NOMO-1 treated with dmso at 0.1 percent for 144 hours (cell line): ENCODE data around the gene PRAC1.
A peak's percentile ranks its signal among the peaks of the same experiment; 100 is the strongest.

Source experiments
- DNase-seq: peaks from one replicate; lab custom pipeline; 2025; ENCODE audit not compliant: unreplicated experiment; lab: John Stamatoyannopoulos, UW

PRAC1 gene

DNA sequence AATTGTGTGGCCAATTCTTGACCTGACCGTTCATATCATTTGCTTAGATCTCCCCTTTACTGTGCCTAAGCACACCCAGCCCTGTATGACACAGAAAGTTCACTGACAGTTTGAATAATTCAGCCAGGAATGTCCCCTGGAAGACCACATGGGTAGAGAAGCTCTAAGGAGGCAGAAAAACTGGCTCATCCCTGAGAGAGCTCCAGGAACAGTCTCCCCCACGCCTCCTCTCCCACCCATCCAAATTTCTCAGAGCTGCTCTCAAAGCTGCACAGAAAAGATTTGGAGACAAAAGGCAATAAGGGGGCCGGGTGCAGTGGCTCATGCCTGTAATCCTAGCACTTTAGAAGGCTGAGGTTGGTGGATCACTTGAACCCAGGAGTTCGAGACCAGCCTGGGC is 11.2 kb downstream of the PRAC1 start:
- DNase-seq = no peak

GRCh38 chr17:48704361-48705248 is 17.7 kb downstream of the PRAC1 start:
- DNase-seq = no peak

GRCh38 chr17:48701864-48702532 is 20.3 kb downstream of the PRAC1 start:
- DNase-seq = no peak

DNA sequence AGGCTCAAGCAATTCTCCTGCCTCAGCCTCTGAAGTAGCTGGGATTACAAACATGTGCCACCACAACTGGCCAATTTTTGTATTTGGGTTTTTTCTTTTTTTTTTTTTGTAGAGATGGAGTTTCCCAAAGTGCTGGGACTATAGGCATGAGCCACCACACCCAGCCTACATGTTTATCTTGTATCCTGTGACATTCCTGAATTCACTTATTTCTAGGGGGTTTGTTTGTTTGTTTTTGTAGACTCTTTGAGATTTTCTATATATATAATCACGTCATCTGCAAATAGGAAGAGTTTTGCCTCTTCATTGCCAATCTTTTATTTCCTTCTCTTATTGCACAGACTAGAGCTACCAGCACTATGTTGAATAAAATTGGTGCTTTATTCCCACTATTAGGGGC is 29.1 kb downstream of the PRAC1 start:
- no peak for DNase-seq

GRCh38 chr17:48692049-48692448 is 30.3 kb downstream of the PRAC1 start:
- no peak for DNase-seq

GRCh38 chr17:48690655-48691054 is 31.7 kb downstream of the PRAC1 start:
- DNase-seq = no peak

DNA sequence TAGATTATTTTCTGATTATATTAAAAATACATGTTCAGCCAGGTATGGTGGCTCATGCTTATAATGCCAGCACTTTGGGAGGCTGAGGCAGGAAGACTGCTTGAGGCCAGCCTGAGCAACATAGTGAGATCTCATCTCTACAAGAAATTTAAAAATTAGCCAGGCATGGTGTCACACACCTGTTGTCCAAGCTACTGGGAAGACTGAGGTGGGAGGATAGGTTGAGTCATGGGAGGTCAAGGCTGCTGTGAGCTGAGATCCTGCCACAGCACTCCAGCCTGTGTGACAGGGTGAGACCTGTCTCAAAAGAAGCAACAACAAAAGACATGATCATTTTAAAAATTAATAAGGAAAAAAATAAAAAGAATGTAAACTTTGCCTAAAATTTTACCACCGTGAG is 40.7 kb downstream of the PRAC1 start:
- DNase-seq = no peak

GRCh38 chr17:48679385-48680096 is 42.8 kb downstream of the PRAC1 start:
- no peak for DNase-seq

GRCh38 chr17:48678141-48678971 is 44.0 kb downstream of the PRAC1 start:
- DNase-seq = peak; percentile 49

GRCh38 chr17:48676963-48677558 is 45.3 kb downstream of the PRAC1 start:
- DNase-seq = no peak

DNA sequence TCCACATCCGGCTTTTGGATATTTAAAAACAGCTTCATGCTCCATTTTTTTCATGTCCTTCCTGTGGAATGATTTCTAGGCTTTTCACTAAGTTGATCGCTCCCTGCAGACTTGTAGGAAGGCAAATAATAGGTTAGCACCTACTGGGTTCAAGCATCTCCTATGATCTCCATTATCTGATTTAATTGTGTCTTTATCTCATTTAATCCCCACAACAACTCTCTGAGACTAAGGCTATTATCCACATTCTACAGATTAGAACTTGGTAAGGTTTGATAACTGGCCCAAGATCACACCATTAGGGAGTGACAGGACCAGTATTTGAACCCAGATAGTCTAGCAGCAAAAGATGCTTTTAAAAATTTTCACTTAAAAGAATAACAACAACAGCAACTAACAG is 50.0 kb downstream of the PRAC1 start:
- no peak for DNase-seq
